HG02973 (cell line): ENCODE measurements around the gene PCSK5.
"Not testable (repeated sequence)": the region's sequence is repeated elsewhere in the genome, so short reads cannot be mapped to it uniquely, and the experiment has no call there.

Source experiments
- ATAC-seq: cut with Tn5 transposase; IDR thresholded peaks from one replicate; pipeline ENCODE4 v1.9.1; 2021; ENCODE audit warnings: moderate library complexity; ENCODE audit not compliant: unreplicated experiment

PCSK5 gene

GRCh38 chr9:75962013-75962661 lies 71.7 kb downstream of the PCSK5 start:
- ATAC-seq: no peak

- no peak for ATAC-seq
These were observed 72.2 kb downstream of the PCSK5 start for GRCh38 chr9:75962662-75963036.

- not testable (repeated sequence) for ATAC-seq
These were observed 72.8 kb downstream of the PCSK5 start for GRCh38 chr9:75963321-75963720.

GRCh38 chr9:75964427-75964826 lies 74.0 kb downstream of the PCSK5 start:
- no peak for ATAC-seq

GRCh38 chr9:75965231-75965630 lies 74.8 kb downstream of the PCSK5 start:
- no peak for ATAC-seq

GRCh38 chr9:75967556-75967955 lies 77.1 kb downstream of the PCSK5 start:
- no peak for ATAC-seq

- ATAC-seq: no peak
These were observed 83.7 kb downstream of the PCSK5 start for GRCh38 chr9:75974016-75974766.

GRCh38 chr9:75975071-75975470 lies 84.6 kb downstream of the PCSK5 start:
- ATAC-seq: no peak

GRCh38 chr9:75976549-75976948 lies 86.1 kb downstream of the PCSK5 start:
- no peak for ATAC-seq

- ATAC-seq: no peak
These were observed 88.9 kb downstream of the PCSK5 start for GRCh38 chr9:75979362-75979761.

GRCh38 chr9:75983319-75984045 lies 93.0 kb downstream of the PCSK5 start:
- ATAC-seq: no peak

GRCh38 chr9:75985515-75985914 lies 95.0 kb downstream of the PCSK5 start:
- no peak for ATAC-seq

- ATAC-seq: no peak
These were observed 98.2 kb downstream of the PCSK5 start for GRCh38 chr9:75988663-75989062.

GRCh38 chr9:75990156-75990555 lies 99.7 kb downstream of the PCSK5 start:
- ATAC-seq: no peak

GRCh38 chr9:75990576-75991304 lies 100.3 kb downstream of the PCSK5 start:
- no peak for ATAC-seq

GRCh38 chr9:75992482-75993206 lies 102.2 kb downstream of the PCSK5 start:
- ATAC-seq: no peak

GRCh38 chr9:75993434-75993833 lies 103.0 kb downstream of the PCSK5 start:
- no peak for ATAC-seq

GRCh38 chr9:75995066-75995465 lies 104.6 kb downstream of the PCSK5 start:
- no peak for ATAC-seq

- no peak for ATAC-seq
These were observed 106.3 kb downstream of the PCSK5 start for GRCh38 chr9:75996726-75997125.

- no peak for ATAC-seq
These were observed 106.7 kb downstream of the PCSK5 start for GRCh38 chr9:75997206-75997605.
